NCI-H2029 (cell line): ENCODE measurements around the gene ESAM.

Experiments
- DNase-seq: peaks from one replicate; lab custom pipeline; 2025; lab: John Stamatoyannopoulos, UW

The ESAM gene

DNA sequence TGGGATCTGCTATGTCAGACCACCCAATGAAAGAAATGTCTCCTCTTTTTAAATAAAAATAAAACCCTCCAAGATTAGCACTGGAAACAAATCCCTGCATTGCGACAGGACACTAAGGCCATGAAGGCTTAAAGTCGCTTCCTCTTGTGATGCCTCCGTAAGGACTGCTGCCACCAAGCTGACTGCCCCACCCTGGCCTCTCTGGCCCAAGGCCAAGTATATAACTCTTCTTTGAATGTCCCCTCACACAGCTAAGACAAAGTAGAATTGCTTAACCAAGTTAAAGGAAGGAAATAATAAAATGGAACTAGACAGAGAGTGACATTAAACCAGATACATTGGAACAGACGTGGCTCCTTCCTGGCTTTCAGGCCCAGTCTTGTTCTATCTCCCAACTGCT lies 29.9 kb downstream of the ESAM start:
- DNase-seq = no peak

DNA sequence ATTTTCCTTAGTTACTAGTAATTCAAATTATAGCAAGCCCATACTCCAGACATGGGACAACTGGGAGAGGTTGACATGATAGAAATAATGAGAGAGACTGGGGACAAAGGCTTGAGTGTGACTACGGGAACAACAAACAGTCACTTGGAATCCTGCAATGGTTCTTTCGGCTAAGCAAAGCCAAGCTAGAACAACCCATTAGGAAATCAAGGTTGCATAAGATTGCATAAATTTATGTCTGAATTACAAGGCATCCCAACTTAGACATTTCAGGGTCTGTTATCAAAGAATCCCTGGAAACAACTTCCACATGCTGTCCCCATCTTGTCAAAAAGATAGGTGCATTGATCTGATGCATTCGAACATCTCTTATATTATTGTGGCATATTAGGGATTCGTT lies 32.5 kb downstream of the ESAM start:
- DNase-seq = no peak

DNA sequence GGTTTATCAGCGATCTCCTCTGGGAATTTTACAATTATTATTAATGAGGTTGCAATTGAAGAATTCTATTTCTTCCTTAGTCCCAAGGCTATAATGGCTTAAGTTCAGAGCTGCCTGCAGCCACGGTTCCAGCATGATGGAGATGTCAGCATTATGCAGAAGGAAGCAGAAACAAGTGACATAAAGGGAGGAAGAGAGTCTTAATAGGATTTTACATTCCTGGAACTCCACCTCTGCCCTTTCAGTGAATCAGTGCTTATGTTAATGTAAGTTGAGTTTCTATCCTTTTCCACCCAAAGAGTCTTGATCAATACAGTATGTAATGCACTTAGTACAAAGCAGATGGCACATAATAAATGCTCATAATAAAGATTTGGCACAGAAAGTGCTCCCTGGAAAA lies 34.0 kb downstream of the ESAM start:
- DNase-seq = no peak

DNA sequence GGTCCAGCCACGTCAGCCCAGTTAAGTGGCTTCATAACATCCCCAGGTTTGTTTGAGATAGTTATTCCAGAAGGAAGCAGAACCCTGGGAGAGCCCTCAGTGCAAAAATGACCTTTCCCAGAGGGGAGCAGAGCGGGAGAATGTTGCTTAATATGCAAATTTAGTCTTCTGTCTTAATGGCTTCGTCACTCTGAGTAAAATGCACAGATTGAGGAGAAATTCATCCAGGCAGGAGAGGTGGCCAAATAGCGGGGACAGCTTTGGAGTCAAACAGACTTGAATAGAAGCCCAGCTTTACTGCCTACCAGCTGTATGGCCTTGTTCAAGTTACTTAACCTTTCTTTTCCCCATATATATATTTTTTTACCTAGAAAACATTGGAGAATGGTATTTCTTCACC lies 34.6 kb downstream of the ESAM start:
- DNase-seq = no peak

DNA sequence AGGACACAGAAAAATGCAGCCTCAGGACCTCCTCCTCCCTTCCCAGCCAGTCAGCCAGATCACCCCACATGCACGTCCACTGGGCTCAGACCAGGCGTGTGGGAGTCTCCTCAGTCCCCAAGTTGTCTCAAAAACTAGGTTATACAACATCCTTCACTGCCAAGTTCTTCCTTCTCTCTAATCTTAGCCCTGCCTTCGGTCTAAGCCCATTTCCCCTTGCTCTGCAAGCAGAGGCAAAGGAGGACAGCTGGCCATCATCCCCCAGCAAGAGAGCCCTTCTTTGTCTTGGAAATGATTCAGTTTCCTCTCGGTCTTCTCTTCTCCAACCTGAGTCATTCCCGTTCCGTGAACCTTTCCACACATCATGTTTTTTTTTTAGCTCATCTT lies 36.4 kb downstream of the ESAM start:
- DNase-seq = no peak

DNA sequence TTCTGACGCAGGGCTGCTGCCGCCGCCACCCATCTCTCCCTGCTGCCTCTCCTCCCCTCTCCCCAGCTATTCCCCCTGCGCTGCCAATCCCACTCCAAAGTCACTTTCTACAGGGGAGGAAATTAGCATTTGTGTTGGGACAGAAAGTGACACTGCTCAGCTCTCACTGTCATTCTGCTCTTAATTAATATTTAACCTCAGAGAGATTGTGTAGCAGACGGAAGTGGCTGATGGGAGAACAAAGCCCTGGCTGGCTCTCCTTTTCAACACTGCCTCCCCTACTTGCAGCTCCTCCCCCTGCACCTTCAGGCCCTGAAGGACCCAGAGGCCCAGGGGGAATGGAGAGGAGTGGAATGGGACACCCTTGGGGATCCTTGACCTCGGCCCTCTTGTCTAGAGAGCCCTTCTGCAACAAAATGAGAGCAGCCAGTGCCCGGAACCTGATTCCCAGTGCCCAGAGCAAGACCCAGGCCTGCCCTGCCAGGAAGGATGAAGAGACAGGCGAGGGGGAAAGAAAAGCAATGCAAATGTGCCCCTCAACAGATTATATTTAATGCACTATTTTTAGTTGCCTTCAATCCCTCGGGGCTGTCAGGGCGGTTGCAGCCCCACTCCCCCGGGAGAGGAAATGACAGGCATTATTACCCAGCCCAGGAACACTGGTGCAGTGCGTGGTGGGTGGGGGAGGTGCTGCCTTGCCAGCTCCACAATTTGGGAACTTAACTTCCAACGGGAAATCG lies 36.9 kb downstream of the ESAM start:
- DNase-seq = no peak

DNA sequence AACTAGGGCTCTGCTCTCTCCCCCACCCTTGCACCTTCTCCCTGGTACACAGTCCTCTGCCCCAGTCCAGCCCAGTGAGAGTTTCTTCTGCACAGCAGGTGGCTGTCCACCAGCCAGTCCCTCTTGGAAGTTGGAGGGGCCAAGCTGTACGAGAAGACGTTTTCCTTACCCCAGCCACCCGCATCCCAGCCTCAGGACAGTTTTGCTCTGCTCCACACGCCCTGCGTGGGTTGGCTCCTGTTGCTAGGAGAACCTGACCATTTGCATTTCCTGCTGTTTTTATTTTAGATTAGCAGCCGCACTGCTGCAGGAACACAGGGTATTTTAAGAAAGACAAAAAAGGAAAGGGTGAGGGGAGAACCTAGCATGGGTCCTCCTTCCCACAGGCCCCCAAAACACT lies 39.9 kb downstream of the ESAM start:
- DNase-seq = no peak

DNA sequence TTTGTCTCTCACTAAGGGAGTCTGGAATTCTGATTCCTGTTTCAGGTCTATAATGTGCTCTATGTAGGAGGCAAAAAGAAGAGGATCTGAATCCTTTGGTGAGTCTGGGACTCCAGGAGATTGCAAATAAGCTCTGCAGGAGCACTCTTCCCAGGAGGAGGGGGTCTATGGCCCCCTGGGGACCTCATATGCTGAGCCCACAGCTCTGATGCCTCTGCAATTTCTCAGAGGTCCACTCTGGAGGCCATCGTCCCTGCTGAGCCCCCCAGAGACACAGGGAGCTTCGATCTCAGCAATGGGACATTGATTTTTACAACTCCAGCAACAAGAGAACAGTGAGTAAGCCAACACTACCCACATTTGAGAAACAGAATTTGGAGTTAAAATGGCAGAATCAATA lies 42.6 kb downstream of the ESAM start:
- no peak for DNase-seq

DNA sequence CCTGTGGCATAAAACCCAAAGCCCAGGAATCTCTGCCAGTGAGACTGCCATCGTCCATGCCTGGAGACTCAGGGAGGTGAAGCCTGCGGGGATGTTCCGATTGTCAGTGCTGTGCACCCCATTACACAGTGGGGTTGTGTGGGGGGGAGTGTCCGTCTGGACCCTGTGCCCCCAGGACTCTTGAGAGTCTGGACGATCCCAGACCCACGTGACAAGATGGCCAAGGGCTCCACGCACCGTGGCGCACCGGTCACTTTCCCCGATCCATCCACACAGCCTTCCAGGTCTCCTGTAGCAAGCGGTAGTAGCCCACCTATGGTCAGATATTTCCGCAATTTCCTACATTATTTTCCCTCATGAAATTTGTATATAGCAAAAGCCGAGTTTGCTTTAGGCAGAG lies 43.3 kb downstream of the ESAM start:
- no peak for DNase-seq

DNA sequence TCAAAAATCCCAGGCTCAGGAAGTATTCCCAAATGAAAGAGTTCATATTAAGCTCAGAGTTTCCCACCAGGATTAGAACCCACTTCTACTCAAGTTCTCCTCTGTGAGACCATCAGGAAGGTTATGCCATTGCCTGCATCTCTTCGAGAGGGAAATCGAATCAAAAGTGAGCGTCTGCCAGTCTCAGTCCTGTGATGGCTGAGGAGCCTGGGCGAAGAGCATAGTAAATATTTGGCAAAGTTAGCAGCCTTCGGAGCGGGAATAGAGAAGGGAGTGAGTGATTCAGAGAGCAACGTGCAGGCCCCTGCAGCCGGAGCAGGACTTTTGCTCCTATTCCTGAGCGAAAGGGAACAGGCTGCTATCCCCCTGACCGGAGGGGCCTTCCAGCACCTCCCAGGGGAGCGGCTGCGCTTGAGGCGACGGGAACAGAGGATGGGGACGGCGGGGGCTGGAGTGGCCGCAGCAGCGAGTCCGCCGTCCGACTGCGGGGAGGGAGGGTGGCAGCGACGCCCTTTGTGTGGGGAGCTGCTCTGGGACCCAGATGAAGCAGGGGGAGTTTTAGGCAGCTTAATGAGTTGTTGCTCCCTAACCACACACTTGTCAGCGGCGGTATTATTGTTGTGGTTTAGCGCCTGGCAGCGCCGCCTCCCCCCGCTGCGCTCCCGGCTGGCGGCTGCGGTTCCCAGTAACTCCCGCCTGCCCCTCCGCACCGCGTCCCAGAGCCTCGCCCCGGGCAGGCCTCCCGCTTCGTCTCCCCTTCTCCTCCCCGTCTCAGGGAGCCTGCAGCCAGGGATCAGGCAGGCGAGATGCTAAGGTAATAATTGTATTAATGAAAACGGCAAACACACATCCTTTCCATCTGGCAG lies 44.1 kb downstream of the ESAM start:
- no peak for DNase-seq

DNA sequence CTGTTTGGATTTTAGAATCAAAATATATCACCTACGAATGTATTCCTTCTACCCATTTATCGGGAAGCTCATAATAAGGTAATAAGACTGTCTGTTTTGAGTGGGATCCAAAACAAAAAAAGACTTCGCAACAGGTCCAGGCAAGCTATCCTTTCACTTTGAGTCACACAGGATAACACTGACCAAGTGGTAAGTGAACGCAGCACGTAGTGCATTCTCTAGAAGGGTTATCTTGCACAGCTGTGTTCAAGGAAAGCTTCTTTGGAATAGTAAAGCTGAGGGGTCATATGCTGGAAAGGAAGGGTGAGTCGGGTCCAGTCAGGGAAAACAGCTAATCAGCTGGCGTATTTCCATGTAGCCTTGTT lies 44.7 kb downstream of the ESAM start:
- DNase-seq = no peak

DNA sequence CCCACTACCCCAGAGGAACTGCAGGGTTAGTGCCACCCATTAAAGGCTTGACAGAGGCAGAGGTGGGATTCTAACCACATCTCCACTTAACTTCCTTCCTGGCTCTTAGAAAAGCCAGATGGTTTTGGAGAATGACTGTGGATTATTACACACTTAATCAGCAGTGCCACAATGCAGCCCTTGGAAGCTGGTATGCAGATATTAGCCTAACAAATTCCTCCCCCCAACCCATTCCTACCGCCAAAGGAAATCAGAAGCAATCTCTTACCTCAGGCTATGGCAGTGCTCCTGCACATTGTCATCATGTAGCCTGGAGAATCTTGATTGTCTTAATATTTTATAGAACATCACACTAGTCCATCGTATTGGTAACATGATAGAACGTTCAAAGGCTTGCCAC lies 45.5 kb downstream of the ESAM start:
- no peak for DNase-seq

DNA sequence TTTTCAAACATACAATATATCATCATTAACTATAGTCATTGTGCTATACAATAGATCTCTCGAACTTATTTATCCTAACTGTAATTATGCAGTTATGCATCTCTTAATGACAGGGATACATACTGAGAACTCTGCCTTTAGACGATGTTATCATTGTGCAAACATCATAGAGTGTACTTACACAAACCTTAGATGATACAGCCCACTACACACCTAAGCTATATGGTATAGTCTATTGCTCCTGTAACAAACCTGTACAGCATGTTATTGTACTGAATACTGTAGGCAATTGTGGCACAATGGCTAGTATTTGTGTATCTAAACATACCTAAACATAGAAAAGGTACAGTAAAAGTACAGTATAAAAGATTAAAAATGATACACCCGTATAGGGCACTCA lies 49.7 kb downstream of the ESAM start:
- DNase-seq = no peak

DNA sequence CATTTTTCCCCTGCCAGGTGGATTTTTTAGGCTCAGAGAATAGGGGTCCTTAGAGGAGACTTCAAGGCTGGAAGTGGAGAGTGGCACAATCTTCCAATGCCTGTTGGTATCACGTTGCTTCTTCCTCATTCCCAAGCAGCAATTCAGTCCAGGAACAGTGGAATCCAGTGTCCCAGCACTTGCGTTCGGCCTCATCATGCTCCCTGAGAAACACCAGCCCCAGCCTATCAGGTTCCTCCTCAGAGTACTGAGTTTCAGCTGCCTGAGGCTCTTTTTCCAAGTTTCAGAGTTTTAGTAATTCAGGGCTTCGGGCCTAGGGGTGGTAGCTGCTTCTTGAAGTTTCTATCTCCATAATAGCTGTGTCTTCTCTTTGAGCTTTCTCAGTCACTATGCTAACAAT lies 54.3 kb downstream of the ESAM start:
- DNase-seq = no peak
